SK-N-MC (cell line): ENCODE results near the gene SMPD3.

Experiments
- EZH2 ChIP-seq: fragments of 200-600 bp; sonication (generic); IDR thresholded peaks from one replicate; pipeline ENCODE4 v1.6.1; 2017; ENCODE audit warnings: antibody characterized with exemption
- FOXP2 ChIP-seq: optimal IDR thresholded peaks from 2 replicates; pipeline ENCODE3; 2011; ENCODE audit warnings: mild to moderate bottlenecking, moderate library complexity; ENCODE audit not compliant: insufficient read depth; ENCODE audit errors: extremely low read length, control extremely low read depth
- POLR2AphosphoS5 ChIP-seq: IDR thresholded peaks from 2 replicates; pipeline ENCODE4 v1.6.1; 2012; ENCODE audit warnings: mild to moderate bottlenecking, low read depth, low read length, borderline replicate concordance

- no peak for TF ChIP-seq POLR2AphosphoS5
- TF ChIP-seq EZH2: no peak
- TF ChIP-seq FOXP2: no peak
These were observed 17.9 kb upstream of the SMPD3 start for GRCh38 chr16:68466174-68466573.
